Stimulated activated CD4-positive, alpha-beta T cell treated with anti-CD3 and anti-CD28 coated beads, TNF-alpha, amount 100 ng/mL, for 4 hours (primary cell): ENCODE measurements around the gene TAF3.

ENCODE experiments used
- DNase-seq, 3 experiments: peaks; one replicate each; pipeline ENCODE4 v3.0.0-alpha.2; 2020; ENCODE audit warnings: low read depth in 3 of 3

Gene TAF3

GRCh38 chr10:7874864-7875263 lies 56.6 kb downstream of the TAF3 start:
- DNase-seq = no peak

GRCh38 chr10:7876541-7877127 lies 58.3 kb downstream of the TAF3 start:
- no peak for DNase-seq

- DNase-seq = no peak
Measured at GRCh38 chr10:7881119-7881518, 62.8 kb downstream of the TAF3 start.

GRCh38 chr10:7886056-7886455 lies 67.8 kb downstream of the TAF3 start:
- DNase-seq = no peak

- DNase-seq = no peak
Measured at GRCh38 chr10:7887174-7887816, 69.0 kb downstream of the TAF3 start.

- DNase-seq = no peak
Measured at GRCh38 chr10:7889947-7890542, 71.7 kb downstream of the TAF3 start.

- no peak for DNase-seq
Measured at GRCh38 chr10:7890781-7891180, 72.5 kb downstream of the TAF3 start.

- no peak for DNase-seq
Measured at GRCh38 chr10:7891634-7892033, 73.3 kb downstream of the TAF3 start.

- DNase-seq = no peak
Measured at GRCh38 chr10:7892146-7892545, 73.8 kb downstream of the TAF3 start.

- DNase-seq = no peak
Measured at GRCh38 chr10:7895699-7896090, 77.4 kb downstream of the TAF3 start.

GRCh38 chr10:7896297-7896696 lies 78.0 kb downstream of the TAF3 start:
- no peak for DNase-seq

- no peak for DNase-seq
Measured at GRCh38 chr10:7901256-7901655, 83.0 kb downstream of the TAF3 start.

- no peak for DNase-seq
Measured at GRCh38 chr10:7902413-7902812, 84.1 kb downstream of the TAF3 start.

GRCh38 chr10:7903851-7904250 lies 85.5 kb downstream of the TAF3 start:
- no peak for DNase-seq

GRCh38 chr10:7906128-7906527 lies 87.8 kb downstream of the TAF3 start:
- DNase-seq = no peak

GRCh38 chr10:7908541-7909210 lies 90.4 kb downstream of the TAF3 start:
- DNase-seq = no peak

GRCh38 chr10:7913126-7913872 lies 95.0 kb downstream of the TAF3 start:
- DNase-seq = no peak

GRCh38 chr10:7915923-7916536 lies 97.7 kb downstream of the TAF3 start:
- DNase-seq = no peak

GRCh38 chr10:7917736-7918135 lies 99.4 kb downstream of the TAF3 start:
- DNase-seq = no peak

GRCh38 chr10:7922707-7923106 lies 104.4 kb downstream of the TAF3 start:
- no peak for DNase-seq

GRCh38 chr10:7928536-7928935 lies 110.2 kb downstream of the TAF3 start:
- no peak for DNase-seq
